ENCODE results near the gene KIAA1328.
"Not testable (repeated sequence)": the region's sequence is repeated elsewhere in the genome, so short reads cannot be mapped to it uniquely, and the experiment has no call there.

Gene KIAA1328

DNA sequence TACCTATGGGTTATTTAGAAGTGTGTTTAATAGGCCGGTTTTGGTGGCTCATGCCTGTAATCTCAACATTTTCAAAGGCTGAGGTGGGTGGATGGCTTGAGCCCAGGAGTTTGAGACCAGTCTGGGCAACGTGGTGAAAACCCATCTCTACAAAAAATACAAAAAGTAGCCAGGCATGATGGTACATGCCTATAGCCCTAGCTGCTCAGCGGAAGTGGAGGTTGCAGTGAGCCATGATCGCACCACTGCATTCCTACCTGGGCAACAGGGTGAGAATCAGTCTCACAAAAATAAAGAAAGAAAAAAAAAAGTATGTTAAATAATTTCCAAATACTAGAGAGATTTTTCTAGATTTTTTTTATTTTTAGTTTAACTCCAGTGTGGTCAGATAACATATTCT, 316.0 kb downstream of the KIAA1328 start:
- DNase-seq (ENCODE audit: low spot score), result no peak

DNA sequence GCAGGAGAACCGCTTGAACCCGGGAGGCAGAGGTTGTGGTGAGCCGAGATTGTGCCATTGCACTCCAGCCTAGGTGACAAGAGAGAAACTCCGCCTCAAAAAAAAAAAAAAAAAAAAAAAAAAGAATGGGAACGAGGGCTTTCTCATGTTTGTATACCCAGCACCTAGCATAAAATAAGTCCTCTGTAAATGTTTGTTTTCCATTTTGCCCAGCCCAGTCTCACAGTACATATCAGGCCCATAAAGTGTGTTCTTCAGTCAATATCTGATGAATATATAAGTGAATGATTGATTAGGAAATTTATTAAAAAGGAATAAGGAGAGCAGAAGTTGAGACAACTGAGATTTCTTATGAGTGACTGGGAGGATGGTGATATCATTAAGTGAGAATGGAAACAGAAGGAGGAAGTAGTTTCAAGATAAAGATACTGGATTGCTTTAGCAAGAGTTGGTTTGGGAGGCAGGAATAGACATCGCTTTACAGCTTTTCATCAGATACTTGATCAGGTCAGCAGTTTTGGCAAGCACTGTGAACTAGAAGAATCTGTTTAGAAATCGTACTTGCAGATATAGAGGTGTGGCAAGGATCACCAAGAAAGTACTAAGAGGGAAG, 327.5 kb downstream of the KIAA1328 start:
- no peak for DNase-seq (ENCODE audit: low spot score)

DNA sequence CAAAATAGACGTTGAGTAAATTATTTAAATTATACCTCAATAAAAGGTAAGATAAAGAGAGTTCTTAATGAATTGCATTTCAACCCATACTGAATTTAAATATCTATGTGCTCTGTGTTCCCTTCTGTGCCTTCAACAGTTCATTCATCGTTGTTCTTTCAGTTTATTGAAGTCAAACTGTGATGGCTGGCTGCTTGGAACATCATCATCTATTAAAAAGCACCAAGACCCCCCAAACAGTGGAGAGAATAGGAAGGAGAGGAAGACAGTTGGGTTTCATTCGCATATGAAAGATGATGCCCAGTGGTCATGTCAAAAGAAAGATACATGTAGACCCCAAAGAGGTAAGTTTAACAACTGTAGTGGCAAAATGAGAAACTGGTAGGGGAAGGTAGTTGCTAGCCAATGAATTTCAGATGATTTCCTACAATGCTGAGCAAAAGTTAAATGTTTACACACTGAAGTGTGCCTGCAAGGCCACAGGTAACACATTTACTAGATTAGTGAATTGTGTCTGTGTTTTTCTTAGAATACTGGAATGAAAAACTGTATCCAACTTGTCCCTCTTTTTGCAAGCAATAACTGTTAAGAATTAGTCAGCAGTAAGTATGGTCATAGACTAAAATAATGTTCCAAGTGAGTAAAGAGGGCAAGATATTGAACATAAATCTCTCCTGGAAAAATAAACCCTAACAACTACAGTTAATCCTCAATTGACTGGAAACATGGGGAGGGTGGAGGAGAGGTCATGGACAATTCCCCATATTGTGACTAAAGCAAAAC, 331.3 kb downstream of the KIAA1328 start:
- no peak for DNase-seq (ENCODE audit: low spot score)

DNA sequence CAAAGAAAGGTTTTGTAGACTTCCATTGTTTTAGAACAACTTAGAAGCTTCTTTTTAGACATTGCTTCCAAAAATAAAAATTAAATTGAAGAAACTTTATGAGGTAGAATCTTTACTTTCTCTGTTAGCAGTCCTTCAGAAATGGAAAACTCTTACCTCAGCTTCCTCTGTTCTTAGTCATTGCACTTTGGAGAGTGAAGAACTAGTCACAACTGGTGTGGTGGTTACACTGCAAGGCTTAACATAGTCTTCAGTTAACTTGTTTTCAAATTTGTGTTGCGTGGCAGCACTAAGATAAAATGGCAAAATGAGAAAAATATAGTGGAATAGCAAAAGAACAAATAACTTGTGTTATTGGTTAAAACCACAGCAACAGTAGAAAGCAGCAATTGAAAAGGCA, 332.6 kb downstream of the KIAA1328 start:
- DNase-seq (ENCODE audit: low spot score), result no peak

DNA sequence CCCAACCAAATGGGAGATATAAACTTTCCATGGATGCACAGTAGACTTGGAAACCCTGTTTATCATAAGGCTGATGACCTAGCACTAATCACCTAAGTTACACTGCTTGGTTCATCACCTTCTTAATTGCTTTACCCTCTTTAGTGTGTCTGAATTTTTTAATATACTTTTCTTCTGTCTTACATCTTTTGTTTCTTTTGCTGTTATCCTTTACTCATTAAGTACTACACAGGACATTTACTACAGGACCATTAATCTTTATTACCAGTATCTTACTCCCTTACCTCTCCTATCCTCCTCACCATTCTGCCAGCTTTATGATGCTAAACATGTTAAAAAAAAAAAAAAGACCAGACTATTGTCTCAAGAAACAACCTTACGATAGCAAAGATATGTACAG, 333.6 kb downstream of the KIAA1328 start:
- DNase-seq (ENCODE audit: low spot score), result no peak

DNA sequence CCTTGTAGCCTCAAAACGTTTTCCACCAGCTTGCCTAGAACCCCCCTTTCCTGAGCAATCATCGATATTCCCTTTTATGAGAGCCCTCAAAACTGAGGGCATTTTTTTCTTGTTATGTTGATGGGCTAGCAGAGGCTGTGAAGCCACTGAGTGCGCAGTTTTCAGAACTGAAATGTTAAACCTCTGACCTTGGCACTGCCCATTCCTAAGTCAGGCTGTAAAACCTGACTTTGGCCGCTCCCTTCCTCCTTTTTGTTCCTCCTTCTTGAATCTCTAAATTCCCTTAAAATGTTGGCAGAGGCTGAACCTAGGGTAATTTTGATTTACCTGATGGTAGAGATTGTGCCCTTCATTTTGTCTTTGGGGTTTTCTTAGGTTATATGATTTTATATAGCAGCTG, 334.2 kb downstream of the KIAA1328 start:
- DNase-seq (ENCODE audit: low spot score), result no peak

DNA sequence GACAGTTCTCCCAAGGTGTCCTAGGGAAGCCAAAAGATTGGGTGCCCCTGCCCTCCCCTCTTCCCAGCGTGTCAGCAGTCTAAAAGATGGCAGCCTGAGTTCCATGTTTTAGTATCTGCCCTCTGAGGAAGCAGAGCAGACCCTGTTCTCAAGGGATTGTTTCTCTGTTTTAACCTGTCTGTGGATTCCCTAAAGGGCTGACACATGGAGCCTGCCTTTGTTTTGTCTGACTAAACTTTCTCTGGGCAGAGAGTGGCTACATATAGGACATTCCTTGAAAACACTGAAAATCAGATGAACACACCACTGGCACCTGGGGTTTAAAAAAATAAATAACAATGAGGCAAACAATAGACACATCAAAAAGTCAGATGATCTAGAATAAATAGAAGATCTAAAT, 337.6 kb downstream of the KIAA1328 start:
- DNase-seq (ENCODE audit: low spot score), result no peak

DNA sequence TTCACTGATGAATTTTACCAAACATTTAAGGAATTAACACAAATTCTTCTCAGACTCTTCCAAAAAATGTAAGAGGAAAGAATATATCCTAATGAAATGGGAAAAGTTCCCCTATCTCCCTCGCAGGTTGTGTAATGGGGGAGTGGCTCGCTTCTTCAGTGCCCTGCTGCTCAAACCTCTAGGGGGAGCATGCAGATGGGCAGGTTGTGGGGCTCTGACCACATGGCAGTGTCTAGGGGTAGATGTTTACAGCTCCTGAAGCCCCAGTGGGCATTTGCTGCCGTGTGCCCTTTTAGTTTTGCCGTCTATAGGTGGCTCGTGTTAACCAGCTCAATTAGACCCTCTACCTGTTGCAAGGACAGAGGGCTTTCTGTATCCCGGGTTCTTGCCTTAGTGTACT, 338.0 kb downstream of the KIAA1328 start:
- DNase-seq (ENCODE audit: low spot score), result not testable (repeated sequence)

DNA sequence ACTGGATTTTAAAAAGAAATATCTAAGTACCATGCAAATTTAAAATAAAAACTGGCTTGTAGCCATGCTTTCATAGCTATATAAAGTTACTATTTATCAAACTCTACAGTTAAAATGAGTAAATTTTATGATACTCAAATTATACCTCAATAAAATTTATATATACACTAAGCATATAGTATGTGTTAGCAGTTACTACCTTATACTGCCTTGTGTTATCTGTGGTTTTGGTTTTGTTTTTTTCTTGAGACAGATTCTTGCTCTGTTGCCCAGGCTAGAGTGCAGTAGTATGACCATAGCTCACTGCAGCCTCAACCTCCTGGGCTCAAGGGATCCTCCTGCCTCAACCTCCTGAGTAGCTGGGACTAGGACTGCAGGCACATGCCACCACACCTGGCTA, 342.1 kb downstream of the KIAA1328 start:
- no peak for DNase-seq (ENCODE audit: low spot score)

DNA sequence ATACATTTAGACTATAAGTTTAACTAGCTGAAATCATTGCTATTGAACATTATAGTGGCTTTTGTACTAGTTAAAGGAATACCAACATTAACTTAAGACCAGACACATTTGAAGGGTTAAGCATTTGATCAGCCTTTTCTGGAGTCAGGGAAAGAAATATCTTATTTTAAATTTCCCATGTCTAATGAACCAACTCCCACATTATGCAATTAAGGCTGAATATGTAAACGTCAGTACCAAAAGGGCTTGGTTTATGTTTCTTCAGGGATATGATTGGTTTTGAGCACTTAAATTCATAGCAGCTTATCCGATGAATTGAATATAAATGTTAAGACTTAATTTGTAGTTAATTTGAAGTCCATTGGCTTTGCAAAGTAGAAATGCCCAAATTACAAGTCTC, 344.5 kb downstream of the KIAA1328 start:
- no peak for DNase-seq (ENCODE audit: low spot score)

DNA sequence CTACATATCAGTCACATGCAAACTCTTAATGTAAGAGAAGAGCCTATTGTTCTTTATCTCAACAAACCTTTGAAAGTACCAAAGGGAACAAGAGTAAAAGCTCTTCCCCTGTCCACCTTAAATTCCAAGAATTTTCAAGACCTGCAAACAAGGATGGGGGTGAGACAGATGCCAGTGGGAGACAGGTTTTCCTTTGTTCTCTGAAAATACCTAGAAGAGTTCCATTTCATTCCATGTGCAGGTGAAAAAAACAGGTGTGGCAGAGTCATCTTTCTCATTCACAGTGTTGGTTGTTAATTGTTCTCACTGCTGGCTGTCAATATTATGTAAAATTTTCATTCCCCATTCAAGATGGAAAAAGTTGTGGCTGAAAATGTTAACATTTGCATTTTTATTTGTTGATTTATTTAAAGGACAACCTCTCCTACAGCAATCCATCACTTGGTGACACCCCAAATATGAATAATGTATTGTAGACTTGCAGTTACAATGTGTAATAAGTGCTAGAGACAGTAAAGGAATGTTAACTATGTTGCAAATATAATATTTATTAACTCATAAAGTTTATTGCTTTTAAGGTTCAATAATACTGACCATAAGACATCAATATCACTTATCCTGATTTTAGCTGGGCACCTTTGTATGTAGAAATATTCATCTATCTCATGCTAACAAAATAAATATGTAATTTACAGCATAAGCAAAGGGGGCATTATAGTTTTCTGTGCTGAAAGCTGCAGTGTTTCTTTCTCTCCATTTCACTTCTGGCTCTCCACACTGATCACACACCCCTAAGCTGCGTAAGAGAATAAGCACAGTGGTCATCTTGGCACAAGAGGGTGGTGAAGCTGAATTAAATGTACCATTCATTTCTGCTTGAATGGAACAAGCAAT, 347.0 kb downstream of the KIAA1328 start:
- no peak for DNase-seq (ENCODE audit: low spot score)

DNA sequence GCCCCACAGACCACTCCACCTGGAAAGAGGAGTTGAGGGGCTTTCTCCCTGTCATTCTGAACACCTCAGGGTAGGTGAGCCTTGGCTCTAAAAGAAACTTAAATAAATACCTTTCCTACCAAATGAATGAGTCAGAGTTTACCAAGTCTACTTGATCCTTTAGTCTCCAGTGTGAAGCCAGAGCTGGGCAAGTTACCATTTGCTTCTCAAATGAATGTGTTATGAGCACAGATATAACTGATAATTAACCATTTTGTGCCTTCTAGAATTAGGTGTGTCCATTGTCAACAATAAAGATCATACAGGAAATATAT, 347.7 kb downstream of the KIAA1328 start:
- DNase-seq (ENCODE audit: low spot score), result no peak

DNA sequence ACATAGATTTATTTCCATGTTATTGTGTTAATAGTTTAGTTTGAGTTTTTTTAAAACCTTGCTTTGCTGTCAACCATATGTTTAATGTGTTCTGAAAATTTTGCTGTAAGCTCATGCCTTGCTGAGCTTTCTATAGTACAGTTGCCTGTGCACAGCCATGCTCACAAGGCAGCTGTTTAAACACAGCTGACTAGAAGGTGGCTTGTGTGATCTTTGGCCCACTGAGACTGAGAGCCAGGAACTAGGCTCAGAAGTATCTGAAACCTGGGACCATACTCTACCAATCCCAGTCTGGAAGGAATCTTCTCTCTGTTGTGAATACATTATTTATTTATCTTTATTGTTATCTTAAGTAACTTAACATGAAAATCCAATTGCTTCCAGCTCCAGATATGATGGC, 350.5 kb downstream of the KIAA1328 start:
- DNase-seq (ENCODE audit: low spot score), result no peak

DNA sequence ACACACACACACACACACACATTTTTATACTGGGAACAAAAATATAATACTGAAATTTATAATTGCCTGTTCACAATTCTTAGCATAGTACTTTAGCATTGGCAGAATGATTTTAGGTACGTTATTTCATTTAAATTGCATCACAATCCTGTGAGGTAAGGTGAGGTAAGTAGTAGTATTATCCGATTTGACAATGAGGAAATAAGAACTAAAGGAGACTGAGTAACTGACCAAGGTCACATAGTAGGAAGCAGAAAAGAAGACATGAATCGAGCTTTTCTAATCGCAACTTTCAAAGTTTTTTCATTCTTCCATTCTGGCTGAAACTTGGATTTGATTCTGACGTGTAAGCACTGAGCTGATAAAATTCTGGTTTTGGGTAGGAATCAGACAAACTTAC, 351.2 kb downstream of the KIAA1328 start:
- no peak for DNase-seq (ENCODE audit: low spot score)

DNA sequence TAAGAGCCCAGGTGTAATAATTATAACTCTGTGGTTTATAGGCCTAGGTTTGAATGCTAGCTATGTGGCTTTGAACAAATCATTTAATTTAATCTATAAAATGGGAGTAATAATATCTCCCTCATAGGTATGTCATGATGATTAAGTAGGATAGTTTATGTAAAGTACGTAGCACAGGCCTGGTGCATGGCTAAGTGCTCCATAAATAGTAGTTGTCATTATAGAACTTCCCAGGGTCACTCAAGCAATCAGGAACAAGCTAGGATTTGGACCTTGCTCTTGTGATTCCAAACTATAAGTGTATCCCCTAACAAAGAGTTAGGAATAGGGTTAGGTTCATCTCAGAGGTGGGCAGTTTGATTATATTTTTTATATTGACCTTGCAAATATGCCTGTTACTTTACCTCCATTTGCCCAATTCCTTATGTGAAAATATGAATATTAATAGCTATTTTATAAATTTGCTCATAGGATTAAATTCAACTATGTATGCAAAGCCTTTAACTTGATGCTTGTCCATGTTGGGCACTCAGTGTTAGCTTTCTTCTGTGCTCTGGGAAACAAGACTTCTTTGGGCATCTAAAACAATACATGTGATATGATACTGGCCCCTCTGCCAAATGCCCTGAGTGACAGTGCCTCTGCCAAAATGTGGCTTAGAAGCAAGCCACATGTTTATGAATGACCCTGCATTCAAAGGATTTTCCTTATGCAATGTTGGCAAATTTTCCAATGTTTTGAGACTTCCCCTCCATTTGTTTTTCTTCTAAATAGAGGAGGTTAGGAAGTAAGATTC, 353.6 kb downstream of the KIAA1328 start:
- no peak for DNase-seq (ENCODE audit: low spot score)

DNA sequence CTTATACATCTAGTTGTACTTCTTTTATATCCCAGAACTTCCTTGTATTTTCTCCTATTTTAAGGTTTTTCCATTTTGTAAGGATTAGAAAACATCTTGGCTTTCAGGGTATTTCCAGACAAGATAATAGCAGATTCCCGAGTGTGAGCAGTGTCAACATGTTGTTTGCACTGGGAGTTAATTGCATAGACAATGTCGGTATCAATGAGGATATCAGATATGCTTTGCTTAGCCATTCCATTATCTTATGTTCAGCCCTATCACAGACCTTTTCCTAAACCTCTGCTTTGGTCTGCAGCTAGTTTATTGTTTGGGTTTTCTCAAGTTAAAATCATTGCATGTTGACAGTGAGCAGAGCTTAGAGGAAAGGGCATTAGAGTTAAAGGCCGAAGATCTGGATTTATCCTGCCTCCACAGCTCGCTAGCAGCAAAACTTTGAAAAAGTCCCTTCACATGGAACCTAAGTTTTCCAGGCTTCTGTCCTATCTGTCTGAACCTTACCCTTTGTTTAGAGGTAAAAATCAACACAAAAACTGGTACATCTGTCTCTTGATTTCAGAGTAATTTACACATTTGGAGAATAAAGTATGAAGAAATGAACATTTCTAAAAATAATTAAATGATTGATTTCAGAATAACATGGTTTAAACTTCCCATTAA, 355.4 kb downstream of the KIAA1328 start:
- DNase-seq (ENCODE audit: low spot score), result no peak

DNA sequence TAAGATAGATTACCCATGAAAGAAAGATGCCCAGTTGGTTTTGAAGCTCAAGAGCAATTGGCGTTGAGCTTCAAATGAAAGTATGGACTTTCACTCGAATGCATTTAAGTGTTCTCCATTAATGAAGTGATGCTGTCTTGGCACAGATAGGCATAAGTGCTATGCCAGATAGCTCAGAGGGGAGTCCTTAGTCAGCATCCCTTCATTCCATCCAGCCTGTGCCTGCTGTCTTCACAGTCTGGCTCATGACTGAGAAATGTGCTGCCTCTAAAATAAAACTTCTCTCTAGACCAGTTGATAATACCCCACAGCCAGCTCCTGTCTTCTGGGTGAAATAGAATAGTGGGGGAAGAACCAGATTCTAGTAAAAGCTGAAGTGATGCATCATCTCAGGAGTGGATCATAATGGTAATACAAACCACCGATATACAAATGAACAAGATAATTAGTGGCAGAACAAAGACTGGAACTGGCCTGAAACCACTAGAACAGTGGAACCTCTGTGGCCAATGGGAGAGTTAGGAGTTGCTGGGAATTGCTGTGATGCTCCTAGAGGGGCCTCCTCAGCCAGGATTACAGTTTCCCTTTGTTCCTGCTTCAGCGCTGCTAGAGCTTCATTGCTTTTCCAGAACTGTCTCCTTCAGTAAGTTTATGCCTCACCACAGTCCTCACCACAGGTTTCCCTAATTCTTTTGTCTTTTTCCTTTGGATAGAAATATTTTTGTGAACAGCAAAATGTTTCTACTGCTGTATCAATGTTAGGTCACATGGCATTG, 359.3 kb downstream of the KIAA1328 start:
- no peak for DNase-seq (ENCODE audit: low spot score)

DNA sequence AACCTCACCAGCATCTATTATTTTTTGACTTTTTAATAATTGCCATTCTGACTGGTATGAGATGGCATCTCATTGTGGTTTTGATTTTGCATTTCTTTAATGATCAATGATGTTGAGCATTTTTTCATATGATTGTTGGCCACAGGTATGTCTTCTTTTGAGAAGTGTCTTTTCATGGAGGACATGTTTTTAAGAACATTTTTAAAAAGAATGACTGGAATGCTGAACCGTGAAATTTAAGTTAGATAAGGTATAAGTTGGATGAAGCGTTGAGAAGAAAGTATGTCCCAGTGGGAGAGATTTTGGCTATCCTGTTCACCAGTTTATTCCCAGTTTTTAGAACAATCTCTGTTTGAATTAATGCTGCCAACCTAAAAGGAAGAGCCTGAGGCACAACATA, 370.8 kb downstream of the KIAA1328 start:
- no peak for DNase-seq (ENCODE audit: low spot score)

DNA sequence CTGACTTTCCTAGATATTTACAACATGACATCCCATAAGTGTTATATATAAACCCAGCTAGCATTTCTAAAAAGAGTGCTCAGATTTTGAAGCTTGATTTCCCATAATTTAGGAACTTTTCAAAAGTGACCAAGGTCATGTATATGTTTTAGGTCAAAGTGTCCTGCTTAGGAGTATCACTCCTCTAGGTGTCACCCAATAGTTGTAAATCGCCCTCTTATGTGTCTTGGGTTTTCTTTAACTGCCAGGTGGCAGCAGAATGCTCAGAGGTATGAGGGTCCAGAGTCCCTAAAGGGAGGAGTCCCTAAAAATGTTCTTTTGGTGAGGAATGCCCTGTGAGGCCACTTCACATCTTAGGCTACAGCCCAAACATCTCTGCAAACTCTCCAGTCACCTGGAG, 378.4 kb downstream of the KIAA1328 start:
- no peak for DNase-seq (ENCODE audit: low spot score)

DNA sequence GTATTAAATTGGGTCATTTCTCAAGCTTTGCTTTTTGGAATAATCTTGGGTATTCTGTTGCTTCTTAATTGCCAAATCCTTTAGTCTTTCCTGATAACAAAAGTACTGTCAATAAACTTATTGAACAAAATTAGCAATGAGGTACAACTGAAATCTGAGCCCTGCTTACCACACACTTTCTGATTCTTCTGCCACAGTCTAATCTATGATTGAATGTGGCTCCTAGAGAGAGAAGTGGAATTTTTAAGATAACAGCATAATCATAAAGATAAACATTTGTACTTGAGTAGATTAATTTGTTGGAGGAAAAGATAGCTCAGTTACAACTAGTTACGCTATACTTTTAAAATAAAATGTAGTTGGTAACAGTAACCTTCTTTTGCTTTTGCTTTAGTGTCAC, 381.9 kb downstream of the KIAA1328 start:
- no peak for DNase-seq (ENCODE audit: low spot score)

DNA sequence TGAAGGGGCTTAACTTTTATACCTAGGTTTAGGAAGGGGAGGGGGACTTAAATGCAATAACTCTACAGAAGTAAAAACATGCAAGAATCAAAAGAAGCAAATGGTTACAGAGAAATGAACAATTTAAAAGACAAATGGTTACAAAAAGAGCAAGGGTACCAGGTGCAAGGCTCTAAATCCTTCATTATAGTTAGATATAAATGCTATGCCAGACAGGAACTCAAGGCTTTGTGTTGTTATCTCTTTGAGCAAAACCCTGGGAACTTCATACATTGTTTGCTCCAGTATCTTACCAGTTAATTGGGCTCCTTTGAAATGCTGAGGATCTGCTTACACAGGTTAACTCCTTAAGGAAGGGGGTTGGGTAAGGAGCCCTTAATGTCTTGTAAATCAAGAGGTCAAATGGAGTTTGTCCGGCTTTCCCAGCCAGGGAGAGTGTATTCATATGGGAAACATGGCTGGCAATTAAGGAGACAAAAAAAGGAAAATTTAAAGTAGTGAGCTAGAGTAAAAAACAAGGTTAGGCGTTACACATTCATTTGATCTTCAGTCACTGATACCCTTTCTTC, 389.2 kb downstream of the KIAA1328 start:
- no peak for DNase-seq (ENCODE audit: low spot score)

Data from hepatic stellate cell (primary cell).